Measurements from ENCODE around the gene SPOCK1.

Gene SPOCK1

GRCh38 chr5:137099651-137100050 lies 399.5 kb downstream of the SPOCK1 start:
- no peak for TF ChIP-seq POLR2AphosphoS5 (IDR thresholded peaks at IDR 0.05; ENCODE audit: low read depth, low read length)
- TF ChIP-seq FOXP2 (optimal IDR thresholded peaks at IDR 0.05; ENCODE audit: borderline replicate concordance, extremely low read depth, extremely low read length, insufficient read depth): no peak
- no peak for TF ChIP-seq SIN3A (IDR thresholded peaks at IDR 0.05; ENCODE audit: borderline replicate concordance, insufficient read depth, low read length)
- no peak for TF ChIP-seq TAF1 (IDR thresholded peaks at IDR 0.05; ENCODE audit: borderline replicate concordance, insufficient read depth, low read length)
- TF ChIP-seq REST (IDR thresholded peaks at IDR 0.05; ENCODE audit: insufficient read depth in 1 of 2, low read depth in 2 of 2, low read length in 2 of 2): no peak

- TF ChIP-seq POLR2AphosphoS5 (IDR thresholded peaks at IDR 0.05; ENCODE audit: low read depth, low read length) (no peak), FOXP2 (optimal IDR thresholded peaks at IDR 0.05; ENCODE audit: borderline replicate concordance, extremely low read depth, extremely low read length, insufficient read depth) (no peak), TAF1 (IDR thresholded peaks at IDR 0.05; ENCODE audit: borderline replicate concordance, insufficient read depth, low read length) (no peak), REST (IDR thresholded peaks at IDR 0.05; ENCODE audit: insufficient read depth in 1 of 2, low read depth in 2 of 2, low read length in 2 of 2) (no peak), SIN3A (IDR thresholded peaks at IDR 0.05; ENCODE audit: borderline replicate concordance, insufficient read depth, low read length) (no peak)
These were observed 400.5 kb downstream of the SPOCK1 start for GRCh38 chr5:137098663-137099062.

- TF ChIP-seq REST (IDR thresholded peaks at IDR 0.05; ENCODE audit: insufficient read depth in 1 of 2, low read depth in 2 of 2, low read length in 2 of 2) (no peak), SIN3A (IDR thresholded peaks at IDR 0.05; ENCODE audit: borderline replicate concordance, insufficient read depth, low read length) (no peak)
These were observed 400.9 kb downstream of the SPOCK1 start for GRCh38 chr5:137098238-137098637.

- TF ChIP-seq TAF1 (IDR thresholded peaks at IDR 0.05; ENCODE audit: borderline replicate concordance, insufficient read depth, low read length) (no peak), POLR2AphosphoS5 (IDR thresholded peaks at IDR 0.05; ENCODE audit: low read depth, low read length) (no peak), FOXP2 (optimal IDR thresholded peaks at IDR 0.05; ENCODE audit: borderline replicate concordance, extremely low read depth, extremely low read length, insufficient read depth) (no peak), REST (IDR thresholded peaks at IDR 0.05; ENCODE audit: insufficient read depth in 1 of 2, low read depth in 2 of 2, low read length in 2 of 2) (no peak), SIN3A (IDR thresholded peaks at IDR 0.05; ENCODE audit: borderline replicate concordance, insufficient read depth, low read length) (no peak)
These were observed 401.9 kb downstream of the SPOCK1 start for GRCh38 chr5:137097203-137097602.
